GM12878 (cell line): ENCODE measurements around the gene PPP1R1B. TPM values are rescaled to one million over a fixed set of nuclear protein-coding genes. Genes with fewer than 3 reads are reported as not detected.

Experiments used
- ATAC-seq: fragments of 200-7000 bp; cut with Tn5 transposase; 3 replicates; pipeline ENCODE4 v1.9.1; 2020; ENCODE audit warnings: mild to moderate bottlenecking, moderate library complexity
- BruUV-seq: library from RNA; stranded (reverse); fragments of 400-500 nt; replicated peaks from 2 replicates; lab custom pipeline; 2021; lab: Mats Ljungman, UMichigan
- CTCF ChIA-PET: fragments of 300-600 bp; sonication (Branson Sonifier 250); formaldehyde crosslinking; extraction: SDS; loops from one replicate; lab custom pipeline; 2021; ENCODE audit warnings: inconsistent platforms; lab: Yijun Ruan, JAX
- POLR2A ChIA-PET: fragments of 350-600 bp; formaldehyde crosslinking; extraction: SDS; loops from one replicate; lab custom pipeline; 2021; ENCODE audit warnings: inconsistent platforms; lab: Charles Lee
- RAD21 ChIA-PET: fragments of 300-600 bp; sonication (Branson Sonifier 250); formaldehyde crosslinking; loops from one replicate; lab custom pipeline; 2023; ENCODE audit warnings: antibody characterized with exemption; ENCODE audit not compliant: unreplicated experiment; lab: Charles Lee
- SMC1A ChIA-PET: fragments of 300-600 bp; sonication (Branson Sonifier 250); formaldehyde crosslinking; loops from one replicate; lab custom pipeline; 2023; ENCODE audit not compliant: unreplicated experiment, uncharacterized antibody; lab: Charles Lee
- DNase-seq: peaks from one replicate; pipeline ENCODE4 v3.0.0-alpha.2; 2011; ENCODE audit warnings: low read depth, low spot score
- FAIRE-seq: peaks from 3 replicates; lab custom pipeline; 2011; peaks lifted over from hg19 to GRCh38; lab: Jason Lieb, UNC
- H2AFZ ChIP-seq: 2 replicates; pipeline ENCODE4 v1.6.0; 2011; ENCODE audit warnings: low read depth, low read length, control low read depth; ENCODE audit not compliant: control insufficient read depth
- H3K27ac ChIP-seq: 2 replicates; pipeline ENCODE4 v1.5.1; 2011; ENCODE audit warnings: control low read depth; ENCODE audit not compliant: control insufficient read depth, insufficient read depth
- H3K27me3 ChIP-seq, 2 experiments: replicated peaks in 1 of 2; 2 replicates each; pipeline versions ENCODE4 v1.6.0 to v1.6.1; 2011; ENCODE audit warnings: low read length in 1 of 2; ENCODE audit not compliant: control insufficient read depth in 2 of 2, insufficient read depth in 2 of 2
- H3K36me3 ChIP-seq, 2 experiments: 2 replicates each; pipeline ENCODE4 v1.5.1; 2011; ENCODE audit warnings: low read length in 1 of 2; ENCODE audit not compliant: control insufficient read depth in 2 of 2, insufficient read depth in 2 of 2
- H3K4me1 ChIP-seq: 2 replicates; pipeline ENCODE4 v1.6.1; 2011; ENCODE audit warnings: mild to moderate bottlenecking, low read length, moderate library complexity, mixed read lengths; ENCODE audit not compliant: control insufficient read depth, insufficient read depth
- H3K4me2 ChIP-seq: 2 replicates; pipeline ENCODE4 v1.6.0; 2011; ENCODE audit warnings: control low read depth; ENCODE audit not compliant: control insufficient read depth, insufficient read depth
- H3K4me3 ChIP-seq: fragments of 200-600 bp; sonication (generic); 2 replicates; pipeline ENCODE4 v1.5.1; 2016
- H3K79me2 ChIP-seq: 2 replicates; pipeline ENCODE4 v1.6.0; 2011; ENCODE audit warnings: low read length; ENCODE audit not compliant: control insufficient read depth, insufficient read depth
- H3K9ac ChIP-seq: 2 replicates; pipeline ENCODE4 v1.8.0; 2011; ENCODE audit warnings: low read length, control low read depth, mixed read lengths; ENCODE audit not compliant: control insufficient read depth, insufficient read depth
- H3K9me3 ChIP-seq: replicated peaks from 3 replicates; pipeline ENCODE4 v1.5.1; 2011; ENCODE audit warnings: mild to moderate bottlenecking, low read length; ENCODE audit not compliant: control insufficient read depth, insufficient read depth
- H4K20me1 ChIP-seq: 2 replicates; pipeline ENCODE4 v1.6.0; 2011; ENCODE audit not compliant: control insufficient read depth, insufficient read depth
- ATF7 ChIP-seq: fragments of 450-650 bp; IDR thresholded peaks from 2 replicates; pipeline ENCODE4 v1.6.1; 2016; ENCODE audit warnings: low read depth, mild to moderate bottlenecking
- HCFC1 ChIP-seq: fragments of 150-350 bp; IDR thresholded peaks from 2 replicates; pipeline ENCODE4 v1.6.1; 2014; ENCODE audit warnings: low read length
- IRF5 ChIP-seq: fragments of 450-650 bp; IDR thresholded peaks from 2 replicates; pipeline ENCODE4 v1.6.1; 2017; ENCODE audit warnings: borderline replicate concordance
- NR2F1 ChIP-seq: fragments of 450-650 bp; conservative IDR thresholded peaks from 2 replicates; pipeline ENCODE4 v1.6.1; 2017; ENCODE audit warnings: mild to moderate bottlenecking
- POU2F2 ChIP-seq: IDR thresholded peaks from 3 replicates; pipeline ENCODE4 v1.6.1; 2011; ENCODE audit warnings: low read depth, mild to moderate bottlenecking, low read length, borderline replicate concordance
- WGBS: methylation state at CpG from one replicate; pipeline ENCODE4 v1.1.6; 2016; ENCODE audit warnings: low lambda C conversion rate; ENCODE audit not compliant: insufficient replicate concordance, insufficient coverage; ENCODE audit errors: missing lambda C conversion rate; 5-methylcytosine and 5-hydroxymethylcytosine counted together
- in situ Hi-C: fragments of 300-500 bp; cut with MboI; formaldehyde crosslinking; loops from 9 replicates; pipeline ENCODE4 v1.14.3; 2018; ENCODE audit warnings: mixed read lengths
- intact Hi-C: fragments of 100-400 bp; cut with micrococcal nuclease; formaldehyde crosslinking; loops from one replicate; pipeline ENCODE4 v1.14.2; 2022; ENCODE audit not compliant: unreplicated experiment
- polyA plus RNA-seq, 11 experiments: library from polyadenylated mRNA; depleted of rRNA in 4 of 11; unstranded in 6 of 11; stranded (reverse) in 5 of 11; fragments of >200 nt; fragmentation: Nextera tagmentation in 4 of 11; fragmentation: Illumina TruSeq in 1 of 11; extraction: Ambion mirVana in 4 of 11; extraction: Trizol in 1 of 11; gene quantifications; 1 replicate in 1 of 11; 2 replicates in 10 of 11; pipeline versions ENCODE4 v1.2.1 to v1.2.3, GENCODE V29; 2011 to 2016; ENCODE audit warnings: inconsistent platforms in 2 of 11, missing spikeins in 2 of 11, low read depth in 1 of 11
- total RNA-seq, 4 experiments: library from RNA; depleted of rRNA in 3 of 4; stranded (reverse); fragments of >200 nt in 3 of 4; fragmentation: Illumina TruSeq in 1 of 4; extraction: Trizol in 1 of 4; gene quantifications; 2 replicates each; pipeline versions ENCODE4 v1.2.1 to v1.2.3, GENCODE V29; 2013 to 2021
- TF ChIP-seq, protein P1 (sequence below): fragments of 450-650 bp; IDR thresholded peaks from 2 replicates; pipeline ENCODE4 v1.6.1; 2017; ENCODE audit warnings: antibody characterized with exemption, mild to moderate bottlenecking, moderate library complexity
- TF ChIP-seq, protein P2 (sequence below): fragments of 450-650 bp; IDR thresholded peaks from 2 replicates; pipeline ENCODE4 v1.6.1; 2016; ENCODE audit warnings: mild to moderate bottlenecking

The PPP1R1B gene
- total and polyA plus RNA-seq, 10 of the 15 experiments (the other 5 are each of a cell fraction or from before 2014, with no cell fraction given) = 0.08 TPM; not detected in 9

GRCh38 chr17:39675390-39676082 lies 48.8 kb downstream of the PPP1R1B start:
- ATAC-seq (no peak; the same call in 1 of the 3 replicates), FAIRE-seq (no peak), DNase-seq (no peak)
- intact Hi-C loops (no loop called here), in situ Hi-C loops (no loop called here)
- H3K9ac ChIP-seq = no peak overlapping the region
- no peak overlapping the region for H3K27ac ChIP-seq
- no peaks in the 10 kb centered on the region for H4K20me1 ChIP-seq
- H2AFZ ChIP-seq = no peak overlapping the region; the same call in 1 of the 2 replicates
- no peaks in the 10 kb centered on the region for H3K9me3 ChIP-seq
- peaks cover 37% of the 10 kb centered on the region for H3K4me1 ChIP-seq
- no peaks in the 10 kb centered on the region for H3K79me2 ChIP-seq
- TF ChIP-seq ATF7 (no peak), POU2F2 (no peak), HCFC1 (no peak), IRF5 (no peak), NR2F1 (peak; percentile 58)
- TF ChIP-seq, protein P1, sequence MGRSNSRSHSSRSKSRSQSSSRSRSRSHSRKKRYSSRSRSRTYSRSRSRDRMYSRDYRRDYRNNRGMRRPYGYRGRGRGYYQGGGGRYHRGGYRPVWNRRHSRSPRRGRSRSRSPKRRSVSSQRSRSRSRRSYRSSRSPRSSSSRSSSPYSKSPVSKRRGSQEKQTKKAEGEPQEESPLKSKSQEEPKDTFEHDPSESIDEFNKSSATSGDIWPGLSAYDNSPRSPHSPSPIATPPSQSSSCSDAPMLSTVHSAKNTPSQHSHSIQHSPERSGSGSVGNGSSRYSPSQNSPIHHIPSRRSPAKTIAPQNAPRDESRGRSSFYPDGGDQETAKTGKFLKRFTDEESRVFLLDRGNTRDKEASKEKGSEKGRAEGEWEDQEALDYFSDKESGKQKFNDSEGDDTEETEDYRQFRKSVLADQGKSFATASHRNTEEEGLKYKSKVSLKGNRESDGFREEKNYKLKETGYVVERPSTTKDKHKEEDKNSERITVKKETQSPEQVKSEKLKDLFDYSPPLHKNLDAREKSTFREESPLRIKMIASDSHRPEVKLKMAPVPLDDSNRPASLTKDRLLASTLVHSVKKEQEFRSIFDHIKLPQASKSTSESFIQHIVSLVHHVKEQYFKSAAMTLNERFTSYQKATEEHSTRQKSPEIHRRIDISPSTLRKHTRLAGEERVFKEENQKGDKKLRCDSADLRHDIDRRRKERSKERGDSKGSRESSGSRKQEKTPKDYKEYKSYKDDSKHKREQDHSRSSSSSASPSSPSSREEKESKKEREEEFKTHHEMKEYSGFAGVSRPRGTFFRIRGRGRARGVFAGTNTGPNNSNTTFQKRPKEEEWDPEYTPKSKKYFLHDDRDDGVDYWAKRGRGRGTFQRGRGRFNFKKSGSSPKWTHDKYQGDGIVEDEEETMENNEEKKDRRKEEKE = no peak
- TF ChIP-seq, protein P2, sequence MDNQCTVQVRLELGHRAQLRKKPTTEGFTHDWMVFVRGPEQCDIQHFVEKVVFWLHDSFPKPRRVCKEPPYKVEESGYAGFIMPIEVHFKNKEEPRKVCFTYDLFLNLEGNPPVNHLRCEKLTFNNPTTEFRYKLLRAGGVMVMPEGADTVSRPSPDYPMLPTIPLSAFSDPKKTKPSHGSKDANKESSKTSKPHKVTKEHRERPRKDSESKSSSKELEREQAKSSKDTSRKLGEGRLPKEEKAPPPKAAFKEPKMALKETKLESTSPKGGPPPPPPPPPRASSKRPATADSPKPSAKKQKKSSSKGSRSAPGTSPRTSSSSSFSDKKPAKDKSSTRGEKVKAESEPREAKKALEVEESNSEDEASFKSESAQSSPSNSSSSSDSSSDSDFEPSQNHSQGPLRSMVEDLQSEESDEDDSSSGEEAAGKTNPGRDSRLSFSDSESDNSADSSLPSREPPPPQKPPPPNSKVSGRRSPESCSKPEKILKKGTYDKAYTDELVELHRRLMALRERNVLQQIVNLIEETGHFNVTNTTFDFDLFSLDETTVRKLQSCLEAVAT = 0 out of 2 replicates have a peak, but pooled peaks have one; percentile 28
- ChIA-PET RAD21 (interaction anchor here (0.9 to 3.1 kb wide), 10 partner anchors 12 to 353 kb away, joined by 3 to 10 read pairs (median 5); partner anchors contain the start of genes MIEN1 and PGAP3), SMC1A (interaction anchor here (0.6 to 2.0 kb wide), 6 partner anchors 13 to 693 kb away, joined by 3 to 11 read pairs (median 4); partner anchors contain the start of genes MIEN1 and PGAP3), CTCF (interaction anchor here (0.8 to 9.1 kb wide), 8 partner anchors 12 to 56 kb away, joined by 3 to 114 read pairs (median 6); partner anchors contain the start of genes MIEN1 and PGAP3), POLR2A (interaction anchor here (0.5 to 2.6 kb wide), 6 partner anchors 12 to 298 kb away, joined by 3 to 9 read pairs (median 4); partner anchors contain the start of genes IKZF3, MIEN1 and PGAP3)
- no TSS peak for BruUV-seq
- no peaks in the 10 kb centered on the region; a peak in 1 of 4 replicates for H3K27me3 ChIP-seq
- H3K4me2 ChIP-seq = no peak overlapping the region
- 65% methylated on average over 10 of the region's 10 CpGs for WGBS
- no peaks in the 10 kb centered on the region for H3K36me3 ChIP-seq
- no peak overlapping the region for H3K4me3 ChIP-seq
